HuH-7 (cell line): ENCODE results near the gene FAM120C.

Experiments
- DNase-seq: peaks from one replicate; pipeline ENCODE4 v3.0.0; 2011; ENCODE audit warnings: low spot score

FAM120C gene

GRCh38 chrX:54182864-54183613, at the start of gene FAM120C:
Gene FAM120C, minus strand, starts transcription at chrX:54183254. Its CDS starts 56 bp downstream, at chrX:54183198.
- peak; percentile 28 for DNase-seq

GRCh38 chrX:54230435-54231148, 47.5 kb upstream of the FAM120C start:
- no peak for DNase-seq

- DNase-seq = no peak
Measured at GRCh38 chrX:54223581-54223980, 40.5 kb upstream of the FAM120C start.

GRCh38 chrX:54213603-54214002, 30.5 kb upstream of the FAM120C start:
- no peak for DNase-seq

GRCh38 chrX:54208531-54208930, 25.5 kb upstream of the FAM120C start:
- DNase-seq = no peak

GRCh38 chrX:54198262-54198661, 15.2 kb upstream of the FAM120C start:
- DNase-seq = no peak

GRCh38 chrX:54194982-54195588, 12.0 kb upstream of the FAM120C start:
- no peak for DNase-seq

GRCh38 chrX:54193085-54193821, 10.2 kb upstream of the FAM120C start:
- no peak for DNase-seq

GRCh38 chrX:54184474-54184873, 1.4 kb upstream of the FAM120C start:
- DNase-seq = no peak

GRCh38 chrX:54182194-54182863, 725 bp downstream of the FAM120C start:
- DNase-seq = peak; percentile 8

- no peak for DNase-seq
Measured at GRCh38 chrX:54181202-54181953, 1.7 kb downstream of the FAM120C start.

GRCh38 chrX:54180403-54180802, 2.7 kb downstream of the FAM120C start:
- no peak for DNase-seq

- DNase-seq = no peak
Measured at GRCh38 chrX:54178100-54178940, 4.7 kb downstream of the FAM120C start.

GRCh38 chrX:54177306-54177705, 5.7 kb downstream of the FAM120C start:
- DNase-seq = no peak

- no peak for DNase-seq
Measured at GRCh38 chrX:54173791-54174190, 9.3 kb downstream of the FAM120C start.

- DNase-seq = no peak
Measured at GRCh38 chrX:54172455-54172854, 10.6 kb downstream of the FAM120C start.

- DNase-seq = no peak
Measured at GRCh38 chrX:54171527-54172250, 11.4 kb downstream of the FAM120C start.

- DNase-seq = no peak
Measured at GRCh38 chrX:54171091-54171490, 12.0 kb downstream of the FAM120C start.

GRCh38 chrX:54166915-54167314, 16.1 kb downstream of the FAM120C start:
- no peak for DNase-seq
